ENCODE measurements around the gene PUDP.

- TF ChIP-seq CTCF (IDR thresholded peaks at IDR 0.05) (no peak), POLR2A (IDR thresholded peaks at IDR 0.05) (no peak)
Measured at GRCh38 chrX:7120878-7121219, 27.1 kb downstream of the PUDP start.
